SIG-M5 treated with dmso at 0.1 percent for 504 hours (cell line): ENCODE measurements around the gene FNIP1.
"Not testable (repeated sequence)": the region's sequence is repeated elsewhere in the genome, so short reads cannot be mapped to it uniquely, and the experiment has no call there.

Source experiments
- DNase-seq: peaks from one replicate; lab custom pipeline; 2025; ENCODE audit not compliant: unreplicated experiment; lab: John Stamatoyannopoulos, UW

The FNIP1 gene

GRCh38 chr5:131610198-131611063 is 186.4 kb downstream of the FNIP1 start:
- DNase-seq, result peak; percentile 9

- no peak for DNase-seq
These were observed 187.0 kb downstream of the FNIP1 start for GRCh38 chr5:131609774-131610173.

- no peak for DNase-seq
These were observed 188.2 kb downstream of the FNIP1 start for GRCh38 chr5:131608597-131608996.

GRCh38 chr5:131607903-131608540 is 188.8 kb downstream of the FNIP1 start:
- DNase-seq, result no peak

- no peak for DNase-seq
These were observed 189.4 kb downstream of the FNIP1 start for GRCh38 chr5:131607418-131607817.

- DNase-seq, result no peak
These were observed 191.7 kb downstream of the FNIP1 start for GRCh38 chr5:131605086-131605485.

GRCh38 chr5:131595088-131596033 is 201.5 kb downstream of the FNIP1 start:
- no peak for DNase-seq

GRCh38 chr5:131593921-131594320 is 202.9 kb downstream of the FNIP1 start:
- DNase-seq, result no peak

- not testable (repeated sequence) for DNase-seq
These were observed 203.4 kb downstream of the FNIP1 start for GRCh38 chr5:131593436-131593835.
